Fibroblast of skin of right quadriceps (primary cell): ENCODE measurements around the gene SOX18.

Source experiments
- DNase-seq: peaks from one replicate; pipeline ENCODE4 v3.0.0-alpha.2; 2013

The SOX18 gene

DNA sequence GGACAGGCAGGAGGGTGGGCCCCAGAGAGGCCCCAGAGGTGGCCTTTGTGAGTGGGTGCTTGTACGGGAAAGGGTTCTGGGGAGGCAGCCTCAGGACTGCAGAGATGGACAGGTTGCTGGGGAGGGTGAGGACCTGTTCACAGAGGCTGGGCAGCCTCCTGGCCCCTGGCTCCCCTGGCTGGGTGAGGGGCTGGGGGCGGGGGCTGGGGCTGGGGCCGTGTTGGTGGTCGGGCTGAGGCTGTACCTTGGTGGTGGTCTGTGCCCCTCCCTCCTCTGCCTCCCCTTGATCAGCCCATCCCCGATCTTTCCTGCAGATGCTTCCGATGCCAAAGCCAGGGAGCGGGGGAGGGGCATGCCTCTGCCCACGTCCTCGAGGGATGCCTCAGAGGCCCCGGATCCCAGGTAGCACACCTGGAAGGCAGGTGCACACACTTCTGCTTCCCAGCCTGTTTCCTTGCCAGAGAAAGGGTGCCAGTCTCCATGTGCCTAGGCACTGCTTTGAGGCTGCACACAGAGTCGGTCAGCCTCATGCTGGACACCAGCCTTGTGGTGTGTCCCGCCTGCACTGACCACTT is 18.4 kb upstream of the SOX18 start:
- no peak for DNase-seq

- no peak for DNase-seq
Observed at GRCh38 chr20:64067005-64067632, 17.7 kb upstream of the SOX18 start.

- peak; percentile 48 for DNase-seq
Observed at GRCh38 chr20:64065974-64066343, 16.5 kb upstream of the SOX18 start.

GRCh38 chr20:64065062-64065973 is 15.9 kb upstream of the SOX18 start:
- DNase-seq, result no peak

GRCh38 chr20:64064145-64064698 is 14.8 kb upstream of the SOX18 start:
- no peak for DNase-seq

DNA sequence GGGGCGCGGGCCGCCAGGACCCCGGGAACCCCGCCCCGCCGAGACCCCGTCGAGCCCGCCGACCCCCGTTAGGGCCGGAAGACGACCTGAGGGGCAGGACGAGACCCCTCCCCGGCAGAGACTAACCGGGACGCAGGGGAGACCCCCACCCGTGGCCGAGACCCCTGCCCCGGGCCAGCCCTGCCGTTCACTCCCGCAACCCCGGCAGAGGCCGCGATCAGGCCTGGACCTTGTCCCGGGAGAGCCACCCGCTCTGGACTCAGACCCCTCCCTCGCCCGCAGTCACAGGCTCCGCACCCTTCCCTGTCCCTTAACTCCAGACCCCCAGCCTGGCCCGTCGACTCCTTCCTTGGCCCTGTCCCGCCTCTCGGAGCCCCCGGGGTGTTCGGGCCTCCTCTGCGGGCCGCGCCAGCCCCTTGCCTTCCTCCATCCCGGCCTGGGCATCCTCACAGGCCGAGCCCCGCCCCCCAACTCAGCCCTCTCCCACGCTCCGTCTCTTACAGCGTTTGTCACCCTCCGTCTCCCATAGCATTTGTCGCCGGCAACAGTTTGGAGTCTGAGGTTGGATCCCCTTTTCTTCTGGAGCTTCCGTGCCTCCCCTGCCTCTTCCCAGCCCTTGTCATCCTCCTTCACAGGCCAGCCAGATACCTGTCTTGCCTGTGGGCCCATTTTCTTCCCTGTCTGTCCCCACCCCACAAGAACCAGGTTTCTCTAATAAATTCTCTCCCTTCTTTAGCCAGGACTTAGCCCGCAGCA is 14.1 kb upstream of the SOX18 start:
- DNase-seq, result no peak

DNA sequence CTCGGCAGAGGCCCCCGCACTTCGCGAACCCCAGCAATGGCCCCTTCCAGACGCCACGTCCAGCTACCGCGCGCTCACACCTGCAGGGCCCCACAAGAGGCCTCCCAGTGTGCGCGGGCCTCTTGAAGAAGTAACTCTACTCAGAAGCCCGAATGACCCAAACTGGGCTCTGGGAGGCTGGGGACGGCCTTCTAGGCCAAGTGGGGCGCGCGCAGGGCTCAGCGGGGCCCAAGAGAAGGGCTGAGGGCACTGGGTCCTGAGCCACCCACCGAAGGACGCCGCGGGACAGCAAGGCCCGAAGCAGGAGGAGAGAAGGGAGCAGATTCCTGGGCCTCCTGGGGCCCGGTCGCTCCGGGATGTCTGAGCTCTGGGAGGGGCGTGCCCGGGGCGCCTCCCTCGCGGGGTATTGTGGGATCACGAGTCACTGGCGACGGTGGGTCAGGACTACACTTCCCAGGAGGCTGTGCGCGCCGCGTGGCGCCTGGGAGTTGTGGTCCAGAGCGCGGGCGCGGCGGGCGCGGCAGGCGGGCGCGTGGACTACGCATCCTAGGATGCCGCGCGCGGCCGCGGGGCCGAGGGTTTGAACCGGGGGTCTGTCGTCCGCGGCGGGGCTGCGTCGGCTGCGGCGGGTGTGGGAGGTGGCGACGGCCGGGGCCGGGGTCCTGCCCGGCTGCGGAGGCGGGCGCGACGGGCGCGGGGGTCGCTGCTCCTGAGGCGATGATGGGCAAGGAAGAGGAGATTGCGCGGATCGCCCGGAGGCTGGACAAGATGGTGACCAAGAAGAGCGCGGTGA is 13.4 kb upstream of the SOX18 start, which contains the start of gene TCEA2:
Gene TCEA2, plus strand, starts transcription at position 603 of the 793 bp plus-strand sequence. Its CDS starts 115 bp downstream, at position 718.
- peak; percentile 95 for DNase-seq

DNA sequence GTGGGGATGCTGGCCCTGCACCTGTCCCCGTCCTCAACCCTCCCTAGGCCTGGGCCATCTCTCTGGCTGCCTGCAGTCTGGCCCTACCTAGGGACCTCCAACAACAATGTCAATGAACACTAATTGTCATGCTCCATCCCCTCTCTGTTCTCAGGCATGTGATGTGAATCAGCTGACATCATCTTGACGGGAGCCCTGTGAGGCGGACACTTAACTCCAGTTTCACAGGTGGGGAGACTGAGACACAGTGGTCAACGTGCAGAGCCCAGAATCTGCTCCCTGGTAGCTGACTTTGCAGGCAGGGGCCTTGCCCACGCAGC is 12.8 kb upstream of the SOX18 start:
- no peak for DNase-seq

DNA sequence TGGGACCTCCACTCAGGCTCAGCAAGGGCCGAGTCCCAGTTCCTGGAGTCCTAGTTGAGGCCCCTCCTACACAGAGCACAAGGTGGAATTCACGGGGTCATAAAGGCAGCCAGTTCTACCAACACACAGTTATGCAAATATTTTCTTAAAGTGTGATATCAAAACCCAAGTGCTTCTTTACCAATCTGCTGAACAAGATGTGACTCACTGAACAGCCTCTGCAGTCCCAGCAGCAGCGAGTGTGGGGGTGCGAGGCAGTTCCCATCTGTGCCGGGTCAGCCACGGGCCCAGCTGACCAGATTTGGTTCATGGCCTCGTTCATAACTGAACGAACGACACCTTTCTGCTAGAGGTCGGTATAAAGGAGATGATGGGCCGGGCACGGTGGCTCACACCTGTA is 9.1 kb upstream of the SOX18 start:
- DNase-seq, result no peak

GRCh38 chr20:64057628-64058498 is 8.4 kb upstream of the SOX18 start:
- peak; percentile 54 for DNase-seq

- no peak for DNase-seq
Observed at GRCh38 chr20:64056889-64057627, 7.6 kb upstream of the SOX18 start.

GRCh38 chr20:64056639-64056888 is 7.1 kb upstream of the SOX18 start:
- no peak for DNase-seq

- DNase-seq, result peak; percentile 36
Observed at GRCh38 chr20:64055893-64056638, 6.6 kb upstream of the SOX18 start.

- DNase-seq, result no peak
Observed at GRCh38 chr20:64055396-64055892, 6.0 kb upstream of the SOX18 start.

GRCh38 chr20:64053841-64054661 is 4.6 kb upstream of the SOX18 start:
- peak; percentile 53 for DNase-seq

DNA sequence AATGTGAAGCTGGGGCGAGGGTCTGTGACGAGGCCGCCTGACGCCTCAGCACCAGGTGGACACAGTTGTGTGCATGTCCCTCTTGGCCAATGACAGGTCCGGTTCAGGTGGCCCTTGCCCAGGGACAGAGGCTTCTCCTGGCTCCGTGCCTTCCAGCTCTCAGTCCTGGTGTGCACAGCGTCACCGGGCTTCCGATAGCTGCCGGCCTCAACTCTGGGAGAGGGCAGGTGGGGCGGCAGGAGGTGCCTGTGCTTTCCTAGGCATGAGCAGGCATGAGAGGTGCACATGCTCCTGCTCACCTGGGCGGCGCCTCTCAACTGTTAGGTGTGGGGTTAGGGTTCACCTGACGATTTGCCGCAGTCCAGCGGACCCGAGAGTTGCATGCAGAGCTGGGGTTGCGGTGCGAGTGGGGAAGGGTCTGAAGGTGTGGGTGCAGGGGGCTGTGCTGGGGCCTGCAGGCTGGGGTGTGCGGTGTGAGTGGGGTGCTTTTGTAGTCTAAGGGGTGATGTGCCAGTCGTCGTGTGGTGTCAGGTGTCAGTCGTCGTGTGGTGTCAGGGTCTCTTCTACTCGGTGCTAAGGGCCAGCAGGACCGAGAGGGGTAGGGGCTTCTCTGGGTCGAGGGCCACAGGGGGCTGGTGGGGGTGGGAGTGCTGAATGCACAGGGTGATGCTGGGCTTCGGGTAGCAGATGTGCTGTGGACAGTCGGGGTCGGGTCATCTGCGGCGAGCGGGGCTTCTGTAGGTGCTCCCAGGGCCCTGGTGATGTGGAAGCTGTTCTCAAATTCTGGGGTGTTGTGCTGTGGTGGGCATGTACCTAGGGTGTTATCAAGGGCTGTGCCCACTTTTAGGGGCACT is 3.8 kb upstream of the SOX18 start:
- DNase-seq, result no peak

DNA sequence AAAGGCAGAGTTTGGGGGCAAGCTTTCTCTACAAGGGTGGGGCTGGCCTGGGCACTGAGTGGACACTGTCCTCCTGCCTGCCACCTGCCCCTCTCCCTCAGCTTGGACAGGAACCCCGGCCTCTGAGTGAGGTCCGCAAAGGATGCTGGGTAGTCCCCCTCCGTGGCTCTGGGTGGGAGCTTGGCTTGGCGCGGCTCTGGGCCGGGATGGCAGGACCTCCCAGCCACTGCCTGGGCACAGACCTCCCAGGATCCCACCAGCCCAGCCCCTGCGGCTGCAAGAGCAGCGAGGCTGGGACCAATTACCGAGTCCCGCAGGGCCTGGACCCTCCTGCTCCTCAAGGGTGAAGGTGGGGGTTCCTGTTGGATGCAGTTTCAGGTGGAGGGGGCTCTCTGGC is 2.9 kb upstream of the SOX18 start:
- DNase-seq, result no peak
